IMR-90 (cell line): ENCODE data around the gene HADH. TPM values are rescaled to one million over a fixed set of nuclear protein-coding genes. Genes with fewer than 3 reads are reported as not detected.
A peak's percentile ranks its signal among the peaks of the same experiment; 100 is the strongest.

Experiments used
- ATAC-seq: fragments of 200-7000 bp; cut with Tn5 transposase; 2 replicates; pipeline ENCODE4 v1.9.1; 2020; ENCODE audit warnings: low read depth, mild to moderate bottlenecking, moderate library complexity
- BruUV-seq: library from RNA; stranded (reverse); fragments of 400-500 nt; replicated peaks from 2 replicates; lab custom pipeline; 2021; lab: Mats Ljungman, UMichigan
- CTCF ChIA-PET: fragments of 300-600 bp; formaldehyde crosslinking; extraction: SDS; loops from one replicate; lab custom pipeline; 2021; ENCODE audit warnings: antibody characterized with exemption; lab: Yijun Ruan, JAX
- POLR2A ChIA-PET: fragments of 300-600 bp; sonication (Branson Sonifier 250); formaldehyde crosslinking; loops from one replicate; lab custom pipeline; 2022; ENCODE audit warnings: antibody characterized with exemption; ENCODE audit not compliant: unreplicated experiment; lab: Charles Lee
- DNase-seq: peaks from one replicate; pipeline ENCODE4 v3.0.0; 2013
- H2AFZ ChIP-seq: replicated peaks from 2 replicates; pipeline ENCODE3; 2013; ENCODE audit warnings: low read length, mild to moderate bottlenecking; ENCODE audit not compliant: poor library complexity
- H2AK5ac ChIP-seq: 2 replicates; pipeline ENCODE4 v1.6.1; 2013; ENCODE audit warnings: low read depth, low read length, inconsistent platforms
- H2AK9ac ChIP-seq: replicated peaks from 2 replicates; pipeline ENCODE3; 2013; ENCODE audit warnings: mild to moderate bottlenecking, low read depth, low read length, moderate library complexity; ENCODE audit not compliant: poor library complexity
- H2BK120ac ChIP-seq: 2 replicates; pipeline ENCODE4 v1.6.1; 2013; ENCODE audit warnings: low read depth, low read length, inconsistent platforms
- H2BK15ac ChIP-seq: 3 replicates; pipeline ENCODE4 v1.6.1; 2013; ENCODE audit warnings: low read depth, low read length, inconsistent platforms
- H2BK20ac ChIP-seq: 2 replicates; pipeline ENCODE4 v1.6.1; 2013; ENCODE audit warnings: low read depth, mild to moderate bottlenecking, inconsistent platforms, low read length, moderate library complexity
- H2BK5ac ChIP-seq: 2 replicates; pipeline ENCODE4 v1.6.1; 2013; ENCODE audit warnings: mild to moderate bottlenecking, low read depth, low read length, inconsistent platforms; ENCODE audit not compliant: poor library complexity, severe bottlenecking
- H3K14ac ChIP-seq: replicated peaks from 2 replicates; pipeline ENCODE4 v1.6.1; 2013; ENCODE audit warnings: low read depth, low read length, inconsistent platforms
- H3K18ac ChIP-seq: 2 replicates; pipeline ENCODE4 v1.6.1; 2013; ENCODE audit warnings: low read depth, low read length, control low read depth
- H3K23ac ChIP-seq: 2 replicates; pipeline ENCODE4 v1.6.1; 2013; ENCODE audit warnings: low read depth, low read length, inconsistent platforms
- H3K27ac ChIP-seq: 2 replicates; pipeline ENCODE4 v1.5.1; 2013; ENCODE audit warnings: mild to moderate bottlenecking, control low read depth, low read length; ENCODE audit not compliant: insufficient read depth
- H3K27me3 ChIP-seq: 2 replicates; pipeline ENCODE4 v1.6.1; 2013; ENCODE audit warnings: low read length; ENCODE audit not compliant: control insufficient read depth, insufficient read depth
- H3K36me3 ChIP-seq: 2 replicates; pipeline ENCODE4 v1.6.1; 2013; ENCODE audit warnings: low read length, mixed read lengths; ENCODE audit not compliant: control insufficient read depth, insufficient read depth
- H3K4ac ChIP-seq: 2 replicates; pipeline ENCODE4 v1.6.1; 2013; ENCODE audit warnings: low read depth, low read length, inconsistent platforms
- H3K4me1 ChIP-seq: 2 replicates; pipeline ENCODE4 v1.6.1; 2013; ENCODE audit warnings: low read length, mixed read lengths; ENCODE audit not compliant: control insufficient read depth, insufficient read depth
- H3K4me2 ChIP-seq: 2 replicates; pipeline ENCODE4 v1.6.1; 2013; ENCODE audit warnings: low read depth, mild to moderate bottlenecking, control low read depth, low read length, moderate library complexity
- H3K4me3 ChIP-seq: 2 replicates; pipeline ENCODE4 v1.5.1; 2013; ENCODE audit warnings: low read depth, mild to moderate bottlenecking, control low read depth, low read length, moderate library complexity; ENCODE audit not compliant: insufficient read depth
- H3K56ac ChIP-seq: 2 replicates; pipeline ENCODE4 v1.6.1; 2013; ENCODE audit warnings: low read length, inconsistent platforms; ENCODE audit not compliant: insufficient read depth; ENCODE audit errors: extremely low read depth
- H3K79me1 ChIP-seq, 2 experiments: 2 replicates each; pipeline ENCODE4 v1.6.1; 2013; ENCODE audit warnings: low read length in 2 of 2, inconsistent platforms in 1 of 2, low read depth in 1 of 2
- H3K9ac ChIP-seq: 2 replicates; pipeline ENCODE4 v1.6.1; 2013; ENCODE audit warnings: low read depth, low read length, control low read depth
- H3K9me1 ChIP-seq: 2 replicates; pipeline ENCODE4 v1.6.1; 2013; ENCODE audit warnings: low read length, inconsistent platforms; ENCODE audit not compliant: insufficient read depth
- H3K9me3 ChIP-seq: 2 replicates; pipeline ENCODE4 v1.6.1; 2013; ENCODE audit warnings: low read length; ENCODE audit not compliant: control insufficient read depth, insufficient read depth
- H4K20me1 ChIP-seq: 2 replicates; pipeline ENCODE4 v1.6.1; 2013; ENCODE audit warnings: low read length, inconsistent platforms; ENCODE audit not compliant: insufficient read depth
- H4K5ac ChIP-seq: 2 replicates; pipeline ENCODE4 v1.6.1; 2013; ENCODE audit warnings: mild to moderate bottlenecking, low read depth, low read length, control low read depth
- H4K8ac ChIP-seq, 2 experiments: 2 replicates each; pipeline ENCODE4 v1.6.1; 2013; ENCODE audit warnings: low read depth in 2 of 2, low read length in 2 of 2, control low read depth in 1 of 2, inconsistent platforms in 1 of 2
- H4K91ac ChIP-seq: 2 replicates; pipeline ENCODE4 v1.6.1; 2013; ENCODE audit warnings: low read depth, low read length, inconsistent platforms; ENCODE audit not compliant: insufficient read depth
- BHLHE40 ChIP-seq: fragments of 150-350 bp; IDR thresholded peaks from 2 replicates; pipeline ENCODE4 v1.6.1; 2016; ENCODE audit warnings: mild to moderate bottlenecking, low read depth, low read length
- CEBPB ChIP-seq: IDR thresholded peaks from 2 replicates; pipeline ENCODE4 v1.6.1; 2012; ENCODE audit warnings: low read depth, low read length, improper control_type of control experiment
- FOS ChIP-seq: fragments of 150-350 bp; IDR thresholded peaks from 2 replicates; pipeline ENCODE4 v1.6.1; 2016; ENCODE audit warnings: low read depth, low read length
- MAFK ChIP-seq: IDR thresholded peaks from 2 replicates; pipeline ENCODE4 v1.6.1; 2012; ENCODE audit warnings: low read depth, low read length, improper control_type of control experiment
- MAZ ChIP-seq: IDR thresholded peaks from 2 replicates; pipeline ENCODE4 v1.6.1; 2012; ENCODE audit warnings: low read depth, mild to moderate bottlenecking, low read length, improper control_type of control experiment, moderate library complexity, borderline replicate concordance
- POLR2A ChIP-seq: IDR thresholded peaks from 2 replicates; pipeline ENCODE4 v1.6.1; 2012; ENCODE audit warnings: mild to moderate bottlenecking, low read depth, low read length
- RAD21 ChIP-seq: IDR thresholded peaks from 2 replicates; pipeline ENCODE4 v1.6.1; 2012; ENCODE audit warnings: low read length, improper control_type of control experiment
- SMC3 ChIP-seq: fragments of 150-350 bp; IDR thresholded peaks from 2 replicates; pipeline ENCODE4 v1.6.1; 2016; ENCODE audit warnings: low read depth, mild to moderate bottlenecking, antibody characterized with exemption, low read length, moderate library complexity
- WGBS, 2 experiments: methylation state at CpG; one replicate each; pipeline versions ENCODE4 v1.1.5 to v1.1.7; 2013; ENCODE audit warnings: missing lambda C conversion rate in 2 of 2; ENCODE audit not compliant: insufficient read length in 1 of 2; ENCODE audit errors: extremely low coverage in 2 of 2; 5-methylcytosine and 5-hydroxymethylcytosine counted together
- dilution Hi-C: fragments of 300-500 bp; cut with HindIII; formaldehyde crosslinking; loops from one replicate; pipeline ENCODE4 v1.14.3; 2018; ENCODE audit warnings: low sequenced_read_pairs; ENCODE audit not compliant: unreplicated experiment
- in situ Hi-C: fragments of 300-500 bp; cut with MboI; formaldehyde crosslinking; loops from 3 replicates; pipeline ENCODE4 v1.14.3; 2019; ENCODE audit warnings: low sequenced_read_pairs, inconsistent platforms, mixed read lengths
- intact Hi-C: fragments of 100-400 bp; cut with micrococcal nuclease; formaldehyde crosslinking; loops from 2 replicates; pipeline ENCODE4 v1.10.0; 2022
- polyA plus RNA-seq, 3 experiments: library from polyadenylated mRNA; depleted of rRNA; stranded (reverse); fragments of >200 nt; gene quantifications; 2 replicates each; pipeline ENCODE4 v1.2.3, GENCODE V29; 2012; ENCODE audit warnings: low replicate concordance in 1 of 3
- total RNA-seq: library from RNA; depleted of rRNA; stranded (reverse); fragments of >200 nt; gene quantifications from 2 replicates; pipeline ENCODE4 v1.2.3, GENCODE V29; 2012
- TF ChIP-seq, protein P1 (sequence below): conservative IDR thresholded peaks from 2 replicates; pipeline ENCODE4 v1.5.1; 2012; ENCODE audit warnings: mild to moderate bottlenecking, low read depth, low read length, improper control_type of control experiment

HADH gene
- total and polyA plus RNA-seq, 2 of the 4 experiments (the other 2 are of a cell fraction), result 6.8 to 22.6 TPM

DNA sequence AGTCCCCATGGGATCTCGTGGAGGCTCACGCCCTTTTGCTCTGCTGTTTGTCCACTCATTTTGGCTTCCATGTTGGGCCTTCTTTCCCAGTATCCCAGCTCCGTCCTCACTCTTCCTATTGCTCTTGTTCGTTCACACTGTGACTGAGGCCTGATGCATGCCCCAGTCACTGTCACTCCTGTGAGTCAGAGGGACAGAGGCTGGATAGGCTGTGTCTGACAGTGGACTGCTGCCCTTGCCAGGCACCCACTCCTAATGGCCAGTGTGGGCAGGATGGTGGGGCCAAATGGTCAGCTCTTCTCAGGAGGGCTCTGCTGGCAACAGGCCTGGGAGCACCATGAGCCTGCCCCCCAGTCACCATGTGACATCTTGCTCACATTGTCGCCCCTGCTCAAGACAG, 40.0 kb downstream of the HADH start:
- Histone ChIP-seq H4K8ac (no peak overlapping the region), H2AFZ (peak overlapping the region; percentile 76), H3K36me3 (peaks cover 6% of the 10 kb centered on the region), H3K4ac (no peak overlapping the region), H4K5ac (no peak overlapping the region), H3K27me3 (no peaks in the 10 kb centered on the region), H2BK120ac (no peak overlapping the region), H3K79me1 (no peaks in the 10 kb centered on the region), H2BK15ac (no peak overlapping the region), H3K14ac (no peak overlapping the region), H3K18ac (no peak overlapping the region), H3K23ac (no peak overlapping the region), H3K4me1 (peaks cover 3% of the 10 kb centered on the region; the same call in 1 of the 2 replicates), H2BK20ac (no peak overlapping the region), H4K20me1 (no peaks in the 10 kb centered on the region), H3K9ac (no peak overlapping the region), H3K56ac (no peak overlapping the region), H3K4me2 (no peak overlapping the region), H3K27ac (no peak overlapping the region), H3K4me3 (no peak overlapping the region), H4K91ac (no peak overlapping the region), H2AK9ac (no peak overlapping the region), H3K9me3 (0 out of 2 replicates have a peak, but pooled peaks cover 2% of the 10 kb centered on the region), H3K9me1 (no peaks in the 10 kb centered on the region), H2BK5ac (no peak overlapping the region), H2AK5ac (no peak overlapping the region)
- CTCF ChIA-PET, result interaction anchor here (0.7 to 3.3 kb wide), 11 partner anchors 10 to 544 kb away, joined by 3 to 16 read pairs (median 4); no protein-coding TSS in a partner anchor
- dilution Hi-C loops (no loop called here), intact Hi-C loops (loop anchor here (1.0 kb wide), 3 partner anchors 464 to 543 kb away; no protein-coding TSS in a partner anchor), in situ Hi-C loops (no loop called here)
- no peak for TF ChIP-seq BHLHE40
- no peak for TF ChIP-seq SMC3
- TF ChIP-seq MAFK, result no peak
- no peak for TF ChIP-seq POLR2A
- no peak for TF ChIP-seq RAD21
- TF ChIP-seq, protein P1, sequence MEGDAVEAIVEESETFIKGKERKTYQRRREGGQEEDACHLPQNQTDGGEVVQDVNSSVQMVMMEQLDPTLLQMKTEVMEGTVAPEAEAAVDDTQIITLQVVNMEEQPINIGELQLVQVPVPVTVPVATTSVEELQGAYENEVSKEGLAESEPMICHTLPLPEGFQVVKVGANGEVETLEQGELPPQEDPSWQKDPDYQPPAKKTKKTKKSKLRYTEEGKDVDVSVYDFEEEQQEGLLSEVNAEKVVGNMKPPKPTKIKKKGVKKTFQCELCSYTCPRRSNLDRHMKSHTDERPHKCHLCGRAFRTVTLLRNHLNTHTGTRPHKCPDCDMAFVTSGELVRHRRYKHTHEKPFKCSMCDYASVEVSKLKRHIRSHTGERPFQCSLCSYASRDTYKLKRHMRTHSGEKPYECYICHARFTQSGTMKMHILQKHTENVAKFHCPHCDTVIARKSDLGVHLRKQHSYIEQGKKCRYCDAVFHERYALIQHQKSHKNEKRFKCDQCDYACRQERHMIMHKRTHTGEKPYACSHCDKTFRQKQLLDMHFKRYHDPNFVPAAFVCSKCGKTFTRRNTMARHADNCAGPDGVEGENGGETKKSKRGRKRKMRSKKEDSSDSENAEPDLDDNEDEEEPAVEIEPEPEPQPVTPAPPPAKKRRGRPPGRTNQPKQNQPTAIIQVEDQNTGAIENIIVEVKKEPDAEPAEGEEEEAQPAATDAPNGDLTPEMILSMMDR, result no peak
- no peak for TF ChIP-seq MAZ
- no peak for TF ChIP-seq FOS
- TF ChIP-seq CEBPB, result no peak
- peak; percentile 71 for ATAC-seq
- POLR2A ChIA-PET, result interaction anchor here (0.6 kb wide), 1 partner anchor 596 kb away, joined by 4 read pairs; no protein-coding TSS in a partner anchor
- DNase-seq, result peak; percentile 59
- no TSS peak for BruUV-seq
- WGBS, 2 experiments, result 88% methylated on average over 3 of the region's 5 CpGs; no CpG with 5 or more reads in 1 of the 2 experiments
